OCI-LY7 (cell line): Measurements from ENCODE around the gene TOLLIP.

Experiments
- CTCF ChIP-seq: fragments of 200-600 bp; sonication (generic); conservative IDR thresholded peaks from 2 replicates; pipeline ENCODE4 v1.5.1; 2014; ENCODE audit warnings: mild to moderate bottlenecking, antibody characterized with exemption, low read length, moderate library complexity, mixed read lengths
- EZH2phosphoT487 ChIP-seq: fragments of 200-600 bp; sonication (generic); IDR thresholded peaks from 2 replicates; pipeline ENCODE4 v1.6.1; 2018; ENCODE audit warnings: low read depth, borderline replicate concordance, mild to moderate bottlenecking, mixed run types, antibody characterized with exemption, low read length, moderate library complexity, mixed read lengths

GRCh38 chr11:1281974-1282365 is 27.5 kb downstream of the TOLLIP start:
- TF ChIP-seq CTCF (no peak), EZH2phosphoT487 (no peak)
